Measurements from ENCODE around the gene DPY19L3.

DPY19L3 gene, protein sequence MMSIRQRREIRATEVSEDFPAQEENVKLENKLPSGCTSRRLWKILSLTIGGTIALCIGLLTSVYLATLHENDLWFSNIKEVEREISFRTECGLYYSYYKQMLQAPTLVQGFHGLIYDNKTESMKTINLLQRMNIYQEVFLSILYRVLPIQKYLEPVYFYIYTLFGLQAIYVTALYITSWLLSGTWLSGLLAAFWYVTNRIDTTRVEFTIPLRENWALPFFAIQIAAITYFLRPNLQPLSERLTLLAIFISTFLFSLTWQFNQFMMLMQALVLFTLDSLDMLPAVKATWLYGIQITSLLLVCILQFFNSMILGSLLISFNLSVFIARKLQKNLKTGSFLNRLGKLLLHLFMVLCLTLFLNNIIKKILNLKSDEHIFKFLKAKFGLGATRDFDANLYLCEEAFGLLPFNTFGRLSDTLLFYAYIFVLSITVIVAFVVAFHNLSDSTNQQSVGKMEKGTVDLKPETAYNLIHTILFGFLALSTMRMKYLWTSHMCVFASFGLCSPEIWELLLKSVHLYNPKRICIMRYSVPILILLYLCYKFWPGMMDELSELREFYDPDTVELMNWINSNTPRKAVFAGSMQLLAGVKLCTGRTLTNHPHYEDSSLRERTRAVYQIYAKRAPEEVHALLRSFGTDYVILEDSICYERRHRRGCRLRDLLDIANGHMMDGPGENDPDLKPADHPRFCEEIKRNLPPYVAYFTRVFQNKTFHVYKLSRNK

GRCh38 chr19:32405431-32406160 is at the start of gene DPY19L3:
Gene DPY19L3, plus strand, starts transcription at chr19:32405770. Its CDS starts 2,484 bp downstream, at chr19:32408254.
- POLR2A ChIA-PET: interaction anchor here (0.6 to 1.1 kb wide), 11 partner anchors 9 to 1032 kb away, joined by 3 to 12 read pairs (median 3); no protein-coding TSS in a partner anchor
- TF ChIP-seq CTCF (IDR thresholded peaks at IDR 0.05; ENCODE audit: insufficient read depth, low read length, missing control alignments): no peak
- CTCF ChIA-PET: no interaction called here
- DNase-seq (ENCODE audit: low read depth, low spot score): peak; percentile 69
- H3K4me3 ChIP-seq (ENCODE audit: low read depth, low read length): peak within 1 kb of the TSS; percentile 91

- no peak for DNase-seq (ENCODE audit: low read depth, low spot score)
- CTCF ChIA-PET: interaction anchor here (0.9 to 3.8 kb wide), 6 partner anchors 11 to 38 kb away, joined by 3 to 22 read pairs (median 6); partner anchors contain the start of gene ZNF507
- POLR2A ChIA-PET: no interaction called here
- H3K4me3 ChIP-seq (ENCODE audit: low read depth, low read length): no peak overlapping the region
- no peak for TF ChIP-seq CTCF (IDR thresholded peaks at IDR 0.05; ENCODE audit: insufficient read depth, low read length, missing control alignments)
Measured at GRCh38 chr19:32357720-32358119, 47.9 kb upstream of the DPY19L3 start.

DNA sequence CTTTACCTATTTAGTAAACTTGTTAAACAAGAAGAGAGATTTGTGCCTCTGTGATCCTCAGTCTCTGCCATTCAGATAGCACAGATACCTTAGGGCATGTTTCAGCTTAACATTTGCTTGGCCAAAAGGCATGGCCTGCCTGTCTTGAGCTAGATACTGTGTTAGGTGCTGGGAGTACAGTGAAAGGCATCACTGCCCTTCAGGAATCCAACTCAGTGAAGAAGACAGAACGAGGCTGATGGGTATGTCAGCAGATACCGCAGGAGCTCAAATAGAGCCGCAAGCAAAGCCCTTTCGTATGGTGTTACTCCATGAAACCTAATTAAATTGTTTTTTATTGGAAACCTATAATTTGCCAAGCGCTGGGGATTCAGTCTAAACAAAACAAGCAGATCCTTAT is 47.2 kb upstream of the DPY19L3 start:
- CTCF ChIA-PET: interaction anchor here (0.9 to 3.8 kb wide), 5 partner anchors 11 to 38 kb away, joined by 3 to 22 read pairs (median 10); partner anchors contain the start of gene ZNF507
- no peak for TF ChIP-seq CTCF (IDR thresholded peaks at IDR 0.05; ENCODE audit: insufficient read depth, low read length, missing control alignments)

DNA sequence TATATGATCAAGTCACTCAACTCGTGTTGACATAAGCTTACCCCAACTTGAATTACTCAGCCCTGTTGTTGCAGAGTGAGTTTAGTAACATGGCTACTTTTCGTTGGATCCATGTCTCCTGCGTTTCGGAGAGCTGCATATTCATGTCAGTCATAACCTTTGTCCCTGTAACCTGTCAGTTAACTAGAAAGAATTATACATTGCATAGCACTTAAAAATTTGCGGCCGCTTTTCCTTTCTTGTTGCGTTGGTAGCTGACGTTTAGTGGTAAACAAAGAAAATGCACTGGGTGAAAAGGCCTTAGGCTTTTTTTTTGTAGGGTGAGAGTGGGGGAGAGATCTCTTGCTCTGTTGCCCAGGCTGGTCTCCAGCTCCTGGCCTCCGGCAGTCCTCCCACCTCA is 46.0 kb upstream of the DPY19L3 start:
- DNase-seq (ENCODE audit: low read depth, low spot score): no peak
- no peak overlapping the region for H3K4me3 ChIP-seq (ENCODE audit: low read depth, low read length)
- no peak for TF ChIP-seq CTCF (IDR thresholded peaks at IDR 0.05; ENCODE audit: insufficient read depth, low read length, missing control alignments)
- ChIA-PET CTCF (interaction anchor here (1.1 to 3.8 kb wide), 3 partner anchors 8 to 21 kb away, joined by 3 to 22 read pairs (median 8); no protein-coding TSS in a partner anchor), POLR2A (interaction anchor here (1.1 kb wide), 1 partner anchor 14 kb away, joined by 4 read pairs; the partner anchor contains the start of gene ZNF507)

More for the DNA sequence above, 47.2 kb upstream of the DPY19L3 start:
- H3K4me3 ChIP-seq (ENCODE audit: low read depth, low read length): no peak overlapping the region
- POLR2A ChIA-PET: no interaction called here
- no peak for DNase-seq (ENCODE audit: low read depth, low spot score)

DNA sequence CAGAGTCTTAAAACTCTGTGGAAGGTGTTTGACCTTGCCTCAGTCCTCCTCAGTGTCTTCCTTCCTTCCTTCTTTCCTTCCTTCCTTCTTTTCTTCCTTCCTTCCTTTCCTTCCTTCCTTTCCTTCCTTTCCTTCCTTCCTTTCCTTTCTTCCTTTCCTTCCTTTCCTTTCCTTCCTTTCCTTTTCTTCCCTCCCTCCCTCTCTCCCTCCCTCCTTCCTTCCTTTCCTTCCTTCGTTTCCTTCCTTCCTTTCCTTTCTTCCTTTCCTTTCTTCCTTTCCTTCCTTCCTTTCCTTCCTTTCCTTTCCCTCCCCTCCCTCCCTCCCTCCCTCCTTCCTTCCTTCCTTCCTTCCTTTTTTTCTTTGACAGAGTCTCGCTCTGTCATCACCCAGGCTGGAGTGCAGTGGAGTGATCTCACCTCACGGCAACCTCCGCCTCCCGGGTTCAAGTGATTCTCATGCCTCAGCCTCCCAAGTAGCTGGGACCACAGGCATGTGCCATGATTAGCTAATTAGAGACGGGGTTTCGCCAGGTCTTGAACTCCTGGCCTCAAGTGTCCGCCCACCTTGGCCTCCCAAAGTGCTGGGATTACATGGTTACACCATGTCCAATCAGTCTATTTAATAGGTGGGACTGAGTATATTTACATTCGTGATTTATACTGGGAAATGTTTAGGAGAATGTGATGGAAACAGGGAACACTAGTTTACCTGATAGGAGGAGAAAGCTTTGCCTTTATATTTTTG is 43.8 kb upstream of the DPY19L3 start:
- CTCF ChIA-PET: interaction anchor here (1.2 kb wide), 1 partner anchor 13 kb away, joined by 3 read pairs; no protein-coding TSS in a partner anchor
- POLR2A ChIA-PET: no interaction called here
- TF ChIP-seq CTCF (IDR thresholded peaks at IDR 0.05; ENCODE audit: insufficient read depth, low read length, missing control alignments): no peak
- DNase-seq (ENCODE audit: low read depth, low spot score): no peak
- no peak overlapping the region for H3K4me3 ChIP-seq (ENCODE audit: low read depth, low read length)

Data from AG04449 (cell line).